Omental fat pad (tissue), 4 donors: ENCODE results near the gene XIRP1. TPM values are rescaled to one million over a fixed set of nuclear protein-coding genes. Genes with fewer than 3 reads are reported as not detected.

ENCODE experiments used
- ATAC-seq: fragments of 150-250 bp; one replicate; pipeline ENCODE4 v1.9.1; 2016; ENCODE audit warnings: mild to moderate bottlenecking, moderate library complexity; ENCODE audit not compliant: low FRiP score
- DNase-seq: peaks from one replicate; pipeline ENCODE4 v3.0.0-alpha.2; 2019; ENCODE audit warnings: low spot score
- CTCF ChIP-seq, 3 donors: fragments of 450-650 bp; IDR thresholded peaks; one replicate each; pipeline ENCODE4 v1.5.1; 2016 to 2017; ENCODE audit warnings: antibody characterized with exemption in 3 of 3, mild to moderate bottlenecking in 3 of 3, moderate library complexity in 2 of 3
- total RNA-seq, 4 donors: library from RNA; depleted of rRNA; stranded (reverse); fragments of >200 nt; gene quantifications; one replicate each; pipeline ENCODE4 v1.1.0, GENCODE V29; 2016

XIRP1 gene
- total RNA-seq, 4 donors from 2014 or later = 0.65 to 2.0 TPM; not detected in 2

DNA sequence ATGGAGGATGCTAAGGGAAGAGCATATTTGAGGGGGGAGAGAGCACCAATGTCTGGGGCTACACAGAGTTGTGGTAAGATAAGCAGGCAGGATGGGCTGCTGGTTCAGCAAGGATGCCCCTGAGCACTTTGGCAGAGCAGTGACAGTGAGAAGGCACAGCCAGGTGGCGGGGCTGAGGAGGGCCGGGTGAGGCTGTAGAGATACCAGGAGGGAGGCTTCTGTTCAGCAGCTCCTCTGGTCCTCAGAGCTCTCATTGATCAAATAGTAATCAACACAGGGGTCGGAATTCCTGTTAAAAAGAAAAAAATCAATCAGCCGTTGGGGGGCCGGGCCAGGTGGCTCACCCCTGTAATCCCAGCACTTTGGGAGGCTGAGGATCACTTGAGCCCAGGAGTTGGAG, 11.5 kb upstream of the XIRP1 start:
- DNase-seq = no peak
- no peak for TF ChIP-seq CTCF (IDR thresholded peaks at IDR 0.05)

GRCh38 chr3:39203402-39203801, 11.0 kb upstream of the XIRP1 start:
- ATAC-seq = no peak
- TF ChIP-seq CTCF (IDR thresholded peaks at IDR 0.05) = no peak
- DNase-seq = no peak

More for the DNA sequence above, 11.5 kb upstream of the XIRP1 start:
- ATAC-seq = no peak

DNA sequence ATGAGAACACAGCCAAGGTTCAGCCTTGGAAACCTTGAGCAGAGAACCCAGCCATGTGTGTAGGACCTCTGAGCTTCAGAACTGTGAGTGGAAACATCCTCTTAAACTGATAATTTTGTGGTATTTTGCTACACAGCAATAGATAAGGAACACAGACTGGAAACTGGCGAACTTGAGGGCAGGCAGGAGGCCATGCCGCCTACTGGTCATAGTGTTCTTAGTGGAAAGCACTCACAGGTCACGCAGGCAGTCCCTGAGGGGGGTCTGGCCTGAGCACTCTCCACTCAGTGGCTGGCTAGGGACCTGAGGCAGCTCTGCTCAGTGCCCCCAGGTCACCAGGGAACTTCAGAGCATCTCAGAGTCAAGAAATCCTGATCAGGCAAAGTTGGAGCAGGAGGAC, 9.7 kb upstream of the XIRP1 start:
- no peak for DNase-seq
- TF ChIP-seq CTCF (IDR thresholded peaks at IDR 0.05) = no peak
- no peak for ATAC-seq

GRCh38 chr3:39196671-39197356, 4.4 kb upstream of the XIRP1 start:
- ATAC-seq (no peak), DNase-seq (no peak)
- TF ChIP-seq CTCF (IDR thresholded peaks at IDR 0.05) = no peak

DNA sequence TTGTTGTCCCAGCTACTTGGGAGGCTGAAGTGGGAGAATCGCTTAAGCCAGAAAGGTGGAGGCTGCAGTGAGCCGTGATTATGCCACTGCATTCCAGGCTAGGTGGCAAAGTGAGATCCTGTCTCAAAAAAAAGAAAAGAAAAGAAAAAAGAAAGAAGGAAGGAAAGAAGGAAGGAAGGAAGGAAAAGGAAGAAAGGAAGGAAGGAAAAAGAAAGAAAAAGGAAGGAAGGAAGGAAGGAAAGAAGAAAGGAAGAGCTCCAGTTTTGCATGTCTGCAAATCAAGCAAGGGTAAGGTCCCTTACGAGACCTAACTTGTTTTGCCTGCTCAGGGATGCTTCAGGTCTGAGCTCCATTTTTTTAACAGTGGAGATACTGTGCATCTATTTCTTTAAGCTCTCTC, 3.6 kb upstream of the XIRP1 start:
- no peak for TF ChIP-seq CTCF (IDR thresholded peaks at IDR 0.05)
- DNase-seq = no peak
- no peak for ATAC-seq

DNA sequence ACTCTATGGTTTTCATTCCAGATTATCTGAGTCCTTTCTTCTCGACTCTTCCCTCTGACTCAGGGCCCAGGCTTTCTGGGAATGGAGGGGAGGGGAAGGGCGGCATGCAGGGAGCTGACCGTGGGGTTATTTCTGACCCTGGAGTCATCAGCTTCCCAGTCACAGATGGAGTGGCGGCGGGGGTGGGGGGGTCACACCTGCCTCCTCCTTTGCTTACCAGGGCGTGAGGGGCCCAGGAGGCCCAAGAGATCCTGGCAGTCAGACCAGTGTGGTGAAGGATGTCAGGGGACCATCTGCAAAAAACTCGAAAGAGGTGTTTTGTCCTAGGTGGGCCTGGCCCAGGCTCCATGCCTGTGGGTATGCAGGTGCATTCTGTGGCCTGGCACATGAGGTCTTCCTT, 996 bp upstream of the XIRP1 start:
- TF ChIP-seq CTCF (IDR thresholded peaks at IDR 0.05) = no peak
- ATAC-seq = no peak
- DNase-seq = no peak

DNA sequence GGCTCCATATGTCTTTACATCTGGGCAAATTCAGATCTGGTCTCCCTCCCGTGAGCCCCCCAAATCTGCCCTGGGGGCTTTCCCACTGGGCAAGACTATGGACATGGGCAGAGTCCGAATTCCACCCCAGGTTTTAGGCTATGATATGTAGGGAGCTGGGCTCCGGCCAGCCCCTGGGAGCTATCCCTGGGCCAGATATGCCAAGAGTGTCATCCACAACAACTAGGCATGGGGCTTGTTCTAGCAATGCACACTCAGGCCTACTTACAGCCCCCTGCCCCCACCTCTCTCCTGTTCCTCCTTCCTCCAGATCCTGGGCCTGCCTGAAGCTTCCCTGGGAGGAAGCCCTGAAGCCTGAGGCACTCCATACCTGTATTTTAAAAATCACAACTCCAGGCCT, 622 bp downstream of the XIRP1 start:
- ATAC-seq (no peak), DNase-seq (no peak)
- no peak for TF ChIP-seq CTCF (IDR thresholded peaks at IDR 0.05)
